ENCODE data around the gene NSUN6. TPM values are rescaled to one million over a fixed set of nuclear protein-coding genes. Genes with fewer than 3 reads are reported as not detected.

NSUN6 gene
- polyA plus RNA-seq, 1 donor = 19.0 TPM

DNA sequence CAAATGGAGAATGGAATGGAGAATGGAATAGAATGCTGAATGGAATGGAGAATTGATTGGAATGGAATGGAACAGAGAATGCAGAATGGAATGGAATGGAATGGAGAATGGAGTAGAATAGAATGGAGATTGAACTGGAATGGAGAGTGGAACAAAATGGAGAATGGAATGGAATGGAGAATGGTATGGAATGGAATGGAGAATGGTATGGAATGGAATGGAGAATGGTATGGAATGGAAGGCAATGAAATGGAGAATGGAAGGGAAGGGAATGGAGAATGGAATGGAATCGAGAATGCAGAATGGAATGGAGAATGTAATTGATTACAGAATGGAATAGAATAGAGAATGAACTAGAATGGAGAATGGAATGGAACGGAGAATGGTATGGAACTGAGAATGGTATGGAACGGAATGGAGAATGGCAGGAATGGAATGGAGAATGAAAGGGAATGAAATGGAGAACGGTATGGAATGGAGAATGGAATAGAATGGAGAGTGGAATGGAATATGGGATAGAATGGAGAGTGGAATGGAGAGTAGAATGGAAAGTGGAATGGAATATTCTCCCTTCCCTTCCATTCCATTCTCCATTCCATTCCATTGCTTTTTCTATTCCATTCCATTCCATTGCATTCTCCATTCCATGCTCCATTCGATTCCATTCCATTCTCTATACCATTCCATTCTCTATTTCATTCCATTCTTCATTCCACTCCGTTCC lies 88.2 kb downstream of the NSUN6 start:
- no peak for DNase-seq (ENCODE audit: low read depth)

- no peak for DNase-seq (ENCODE audit: low read depth)
Measured at GRCh38 chr10:18561861-18562551, 89.4 kb downstream of the NSUN6 start.

- no peak for DNase-seq (ENCODE audit: low read depth)
Measured at GRCh38 chr10:18557960-18558359, 93.4 kb downstream of the NSUN6 start.

- no peak for DNase-seq (ENCODE audit: low read depth)
Measured at GRCh38 chr10:18556522-18557147, 94.8 kb downstream of the NSUN6 start.

- no peak for DNase-seq (ENCODE audit: low read depth)
Measured at GRCh38 chr10:18554479-18554878, 96.9 kb downstream of the NSUN6 start.

- no peak for DNase-seq (ENCODE audit: low read depth)
Measured at GRCh38 chr10:18551473-18551872, 99.9 kb downstream of the NSUN6 start.

DNA sequence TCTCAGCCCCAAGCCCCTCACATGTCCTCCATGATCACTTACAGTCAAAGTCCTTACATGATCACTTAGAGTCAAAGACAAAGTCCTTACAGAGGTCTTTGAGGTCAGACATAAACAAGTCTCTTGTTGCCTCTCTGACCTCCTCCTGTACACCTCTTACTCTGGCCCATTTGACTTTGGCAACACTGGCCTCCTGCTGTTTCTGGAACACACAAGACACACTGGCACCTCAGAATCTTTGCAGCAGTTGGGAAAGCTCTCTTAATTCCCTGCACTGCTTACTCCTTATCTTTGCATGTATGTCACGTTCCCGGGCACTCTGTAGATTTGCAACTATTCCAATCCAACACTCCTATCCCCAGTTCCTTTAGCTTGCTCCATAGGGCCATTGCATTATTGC lies 102.3 kb downstream of the NSUN6 start:
- DNase-seq (ENCODE audit: low read depth) = no peak

DNA sequence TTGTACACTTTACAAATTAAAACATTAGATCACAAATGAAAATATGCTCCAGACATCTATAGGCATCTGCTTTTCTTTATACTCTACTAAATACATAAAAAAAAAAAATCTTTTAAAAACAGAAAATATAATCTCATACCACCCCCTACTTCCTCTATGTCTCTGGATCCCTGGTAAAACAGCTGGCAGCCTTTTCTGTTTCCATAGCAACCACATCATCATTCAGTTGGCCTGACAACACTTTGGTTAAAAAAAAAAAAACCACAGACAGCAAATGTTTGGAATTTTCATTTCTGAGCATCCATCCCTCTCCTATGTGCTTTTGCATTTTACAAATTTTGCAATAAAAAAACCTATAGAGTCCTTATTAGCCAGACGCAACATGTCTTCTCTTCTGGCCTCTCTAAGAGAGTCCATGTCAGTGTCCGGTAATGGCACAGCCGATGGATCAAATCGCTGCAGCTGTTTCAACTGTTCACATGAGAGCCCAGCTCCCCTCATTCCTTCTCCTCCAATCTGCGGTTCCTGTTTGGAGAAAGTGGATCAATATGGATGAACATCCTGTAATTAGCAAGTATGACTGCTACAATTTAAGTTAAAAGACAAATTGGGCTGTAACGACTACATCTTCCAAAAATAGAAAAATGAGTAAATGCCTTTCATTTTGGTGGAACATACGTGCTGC lies 105.6 kb downstream of the NSUN6 start:
- no peak for DNase-seq (ENCODE audit: low read depth)

- DNase-seq (ENCODE audit: low read depth) = no peak
Measured at GRCh38 chr10:18542832-18543231, 108.6 kb downstream of the NSUN6 start.

DNA sequence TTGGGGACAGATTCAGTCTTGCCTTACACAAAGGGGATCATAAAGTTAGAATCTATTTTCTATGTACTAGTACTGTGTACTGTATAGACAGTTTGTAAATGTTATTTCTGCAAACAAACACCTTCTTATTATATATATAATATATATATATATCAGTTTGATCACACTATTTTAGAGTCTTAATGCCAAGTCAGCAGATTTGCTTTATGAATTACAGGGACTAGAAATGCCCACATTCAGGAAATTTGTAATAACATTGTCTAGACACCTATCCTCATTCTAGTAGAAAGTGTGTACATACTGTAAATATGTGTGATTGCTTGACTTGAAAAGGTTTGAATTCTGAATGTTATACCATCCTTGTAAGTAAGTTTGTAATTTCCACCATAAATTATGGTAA lies 111.2 kb downstream of the NSUN6 start:
- no peak for DNase-seq (ENCODE audit: low read depth)

GRCh38 chr10:18539335-18539734 lies 112.1 kb downstream of the NSUN6 start:
- no peak for DNase-seq (ENCODE audit: low read depth)

DNA sequence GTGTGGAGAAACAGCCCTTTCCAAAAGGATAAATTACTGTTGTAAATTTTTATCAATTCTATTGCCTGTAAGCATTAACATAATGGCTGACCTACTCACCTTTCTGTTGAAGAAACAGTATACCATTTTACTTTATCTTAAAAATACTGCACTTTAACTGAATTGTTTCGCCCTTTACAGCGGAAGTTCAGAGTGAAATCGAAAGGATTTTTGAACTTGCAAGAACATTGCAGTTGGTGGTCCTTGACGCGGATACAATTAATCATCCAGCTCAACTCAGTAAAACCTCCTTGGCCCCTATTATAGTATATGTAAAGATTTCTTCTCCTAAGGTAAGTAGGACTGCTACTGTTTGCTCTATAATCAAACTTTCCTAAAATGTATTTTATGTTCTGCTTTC lies 117.5 kb downstream of the NSUN6 start:
- DNase-seq (ENCODE audit: low read depth) = no peak

- DNase-seq (ENCODE audit: low read depth) = no peak
Measured at GRCh38 chr10:18532881-18533535, 118.4 kb downstream of the NSUN6 start.

DNA sequence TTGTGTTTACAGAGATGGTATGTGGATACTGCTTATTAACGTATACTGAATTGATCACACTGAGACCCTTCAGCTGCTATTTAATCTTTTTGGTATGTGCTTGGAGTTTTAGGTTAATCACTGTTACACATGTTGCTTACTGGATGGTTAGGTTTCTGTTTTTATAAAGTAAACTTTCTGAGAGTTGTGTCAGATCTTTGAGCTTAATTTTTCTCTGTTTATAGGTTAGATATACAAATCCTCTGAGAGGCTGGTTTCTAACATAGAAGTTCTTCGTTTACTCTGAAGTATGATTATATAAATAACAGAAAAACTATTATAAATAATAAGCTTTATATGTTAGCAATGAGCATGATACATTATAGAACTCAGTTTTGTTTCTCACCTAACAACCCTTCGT lies 123.1 kb downstream of the NSUN6 start:
- no peak for DNase-seq (ENCODE audit: low read depth)

GRCh38 chr10:18527687-18528086 lies 123.7 kb downstream of the NSUN6 start:
- DNase-seq (ENCODE audit: low read depth) = no peak

DNA sequence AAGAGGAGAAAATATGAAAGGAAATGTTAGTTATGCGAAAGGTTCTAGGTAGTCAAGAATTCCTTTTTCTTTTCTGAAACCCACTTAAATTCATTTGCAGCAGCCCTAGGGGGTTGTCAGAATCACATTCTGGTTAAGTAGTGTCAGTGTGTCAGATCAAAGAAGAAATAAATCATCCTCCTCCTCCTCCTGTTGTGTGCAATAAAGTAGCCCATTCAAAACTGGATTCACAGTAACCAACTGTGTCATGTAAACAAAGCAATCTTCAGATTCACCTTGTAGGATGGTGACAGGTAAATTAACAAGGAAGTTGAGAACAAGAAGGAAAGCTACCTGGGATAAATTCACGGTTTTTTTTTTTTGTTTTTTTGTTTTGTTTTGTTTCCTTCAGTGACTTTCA lies 127.5 kb downstream of the NSUN6 start:
- no peak for DNase-seq (ENCODE audit: low read depth)

DNA sequence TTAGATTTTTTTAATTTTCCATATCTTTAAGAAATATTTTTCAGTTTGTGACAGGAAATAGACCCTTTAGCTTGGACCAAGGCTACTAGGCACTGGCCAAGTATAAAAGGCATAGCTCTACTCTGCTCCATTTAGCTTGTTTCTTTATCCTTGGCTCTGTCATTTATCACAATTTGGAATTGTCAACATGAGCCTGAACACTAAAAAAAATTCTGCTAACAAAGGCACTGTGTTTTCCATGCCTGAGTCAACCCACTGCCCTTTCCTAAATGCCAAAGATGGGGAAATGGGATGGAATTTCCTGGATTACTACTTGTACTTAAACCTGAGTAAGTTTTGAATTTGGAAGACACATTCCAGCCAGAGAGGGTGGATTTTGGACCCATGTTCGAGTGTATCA lies 128.4 kb downstream of the NSUN6 start:
- no peak for DNase-seq (ENCODE audit: low read depth)

GRCh38 chr10:18516851-18517250 lies 134.5 kb downstream of the NSUN6 start:
- no peak for DNase-seq (ENCODE audit: low read depth)

- no peak for DNase-seq (ENCODE audit: low read depth)
Measured at GRCh38 chr10:18514537-18514936, 136.8 kb downstream of the NSUN6 start.

DNA sequence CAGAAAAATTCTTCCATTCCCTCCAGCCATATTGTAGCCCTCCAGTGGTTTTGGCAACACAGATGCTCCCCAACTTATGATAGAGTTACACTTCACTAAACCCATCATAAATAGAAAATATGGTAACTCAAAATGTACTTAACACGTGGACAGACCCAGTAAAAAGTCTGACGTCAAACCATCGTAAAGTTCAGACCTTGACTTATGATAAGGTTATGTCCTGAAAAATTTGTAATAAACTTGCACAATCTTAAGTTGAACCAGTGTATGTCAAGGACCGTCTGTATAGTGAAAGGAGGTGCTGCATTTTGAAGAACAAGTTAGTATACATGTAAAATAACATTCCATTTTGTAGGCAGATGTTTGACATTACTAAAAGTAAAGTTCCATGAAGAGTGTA lies 142.8 kb downstream of the NSUN6 start:
- no peak for DNase-seq (ENCODE audit: low read depth)

GRCh38 chr10:18505456-18506118 lies 145.8 kb downstream of the NSUN6 start:
- no peak for DNase-seq (ENCODE audit: low read depth)

All from forelimb muscle (tissue), 1 donor.